Duodenal mucosa (tissue), 2 donors: ENCODE results near the gene TRAM2.

Experiments used
- H3K27ac ChIP-seq: one replicate; pipeline ENCODE4 v1.7.0; 2013; ENCODE audit warnings: low read depth, low read length
- H3K27me3 ChIP-seq, 2 donors: one replicate each; pipeline ENCODE4 v1.7.0; 2013; ENCODE audit warnings: low read length in 2 of 2, control low read depth in 1 of 2; ENCODE audit not compliant: insufficient read depth in 2 of 2, control insufficient read depth in 1 of 2
- H3K36me3 ChIP-seq, 2 donors: one replicate each; pipeline ENCODE4 v1.7.0; 2013; ENCODE audit warnings: low read length in 2 of 2, control low read depth in 1 of 2; ENCODE audit not compliant: insufficient read depth in 2 of 2, control insufficient read depth in 1 of 2
- H3K4me1 ChIP-seq, 2 donors: one replicate each; pipeline ENCODE4 v1.7.0; 2013; ENCODE audit warnings: low read length in 2 of 2, control low read depth in 1 of 2; ENCODE audit not compliant: insufficient read depth in 2 of 2, control insufficient read depth in 1 of 2
- H3K4me3 ChIP-seq, 2 donors: one replicate each; pipeline ENCODE4 v1.7.0; 2013; ENCODE audit warnings: low read length in 2 of 2, low read depth in 1 of 2
- H3K9ac ChIP-seq, 2 donors: one replicate each; pipeline ENCODE4 v1.7.0; 2013; ENCODE audit warnings: low read length in 2 of 2, low read depth in 1 of 2
- H3K9me3 ChIP-seq, 2 donors: one replicate each; pipeline ENCODE4 v1.7.0; 2013; ENCODE audit warnings: low read length in 2 of 2, control low read depth in 1 of 2; ENCODE audit not compliant: control insufficient read depth in 1 of 2

TRAM2 gene, protein sequence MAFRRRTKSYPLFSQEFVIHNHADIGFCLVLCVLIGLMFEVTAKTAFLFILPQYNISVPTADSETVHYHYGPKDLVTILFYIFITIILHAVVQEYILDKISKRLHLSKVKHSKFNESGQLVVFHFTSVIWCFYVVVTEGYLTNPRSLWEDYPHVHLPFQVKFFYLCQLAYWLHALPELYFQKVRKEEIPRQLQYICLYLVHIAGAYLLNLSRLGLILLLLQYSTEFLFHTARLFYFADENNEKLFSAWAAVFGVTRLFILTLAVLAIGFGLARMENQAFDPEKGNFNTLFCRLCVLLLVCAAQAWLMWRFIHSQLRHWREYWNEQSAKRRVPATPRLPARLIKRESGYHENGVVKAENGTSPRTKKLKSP

DNA sequence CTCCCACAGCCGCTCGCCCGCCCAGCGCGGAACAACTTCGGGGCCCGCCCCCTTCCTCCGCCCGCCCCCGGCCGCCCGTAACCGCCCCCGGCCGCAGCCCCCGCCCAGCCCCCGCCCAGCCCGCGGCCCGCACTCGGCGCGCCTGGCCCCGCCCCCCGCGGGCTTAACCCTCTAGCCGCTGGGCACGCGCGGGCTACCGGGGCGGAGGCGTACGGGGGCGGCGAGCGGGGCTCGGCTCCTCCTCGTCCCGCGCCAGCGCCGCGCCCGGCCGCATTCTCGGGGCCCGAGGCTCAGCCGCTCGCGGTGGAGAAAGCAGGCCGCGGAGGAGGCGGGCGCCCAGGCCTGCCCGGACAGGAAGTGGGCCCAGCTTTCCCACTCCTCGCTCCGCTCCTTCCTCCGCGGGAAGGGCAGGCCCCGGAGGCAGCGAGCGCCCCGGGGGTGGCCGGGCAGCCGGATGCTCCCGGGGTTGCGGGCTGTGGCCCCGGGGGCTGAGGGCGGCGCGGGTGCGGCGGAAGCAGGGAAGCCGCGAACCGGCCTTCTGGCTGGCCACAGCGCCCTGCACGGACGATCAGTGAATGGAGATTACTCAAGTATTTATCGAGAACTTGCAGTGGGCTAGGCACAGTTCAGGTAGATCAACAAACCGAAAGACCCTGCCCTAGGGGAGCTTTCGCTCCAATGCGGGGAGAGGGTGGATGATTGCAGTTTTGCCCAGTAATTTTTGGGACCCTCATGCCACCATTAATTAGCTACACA lies at the start of gene TRAM2:
TRAM2 (minus strand) TSS at position 39 of the 756 bp plus-strand sequence. CDS start 145 bp downstream, outside the sequence.
- H3K27me3 ChIP-seq, result no peaks in the 10 kb centered on the region
- peak within 1 kb of the TSS; percentile 90 for H3K27ac ChIP-seq
- peak within 1 kb of the TSS; percentile 87 to 93 for H3K4me3 ChIP-seq
- H3K36me3 ChIP-seq, result no peaks in the 10 kb centered on the region
- peaks cover 32 to 49% of the 10 kb centered on the region in 2 donors for H3K4me1 ChIP-seq
- H3K9me3 ChIP-seq, result no peaks in the 10 kb centered on the region
- H3K9ac ChIP-seq, result peak within 1 kb of the TSS; percentile 87 to 98

DNA sequence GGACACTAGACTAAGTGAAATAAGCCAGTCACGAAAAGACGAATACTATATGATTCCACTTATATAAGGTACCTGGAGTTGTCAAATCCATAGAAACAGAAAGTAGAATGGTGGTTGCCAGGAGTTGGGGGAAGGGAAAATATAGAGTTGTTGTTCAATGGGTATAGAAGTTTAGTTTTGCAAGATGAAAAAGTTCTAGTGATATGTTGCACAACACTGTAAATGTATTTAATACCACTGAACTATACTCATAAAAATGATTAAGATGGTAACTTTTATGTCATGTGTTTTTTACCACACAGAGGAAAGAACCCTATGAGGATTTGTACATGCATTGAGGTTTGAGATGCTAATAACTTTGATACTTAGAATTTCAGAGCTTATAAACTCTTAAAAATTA lies 46.0 kb upstream of the TRAM2 start:
- Histone ChIP-seq H3K4me1 (no peaks in the 10 kb centered on the region), H3K27ac (no peak overlapping the region), H3K9me3 (no peaks in the 10 kb centered on the region)

DNA sequence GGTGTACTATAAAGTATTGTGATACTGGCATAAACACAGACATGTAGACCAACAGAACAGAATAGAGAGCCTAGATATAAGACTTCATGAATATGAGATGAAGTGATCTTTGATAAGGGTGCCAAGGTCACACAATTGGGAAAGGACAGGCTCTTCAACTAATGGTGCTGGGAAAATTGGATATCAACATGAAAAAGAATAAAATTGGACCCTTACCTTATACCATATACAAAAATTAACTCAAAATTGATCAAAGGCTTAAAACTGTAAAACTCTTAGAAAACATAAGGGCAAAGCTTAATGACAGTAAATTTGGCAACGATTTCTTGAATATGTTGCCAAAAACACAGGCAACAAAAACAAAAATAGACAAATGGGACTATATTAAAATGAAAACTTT lies 44.8 kb upstream of the TRAM2 start:
- no peak overlapping the region for H3K27ac ChIP-seq
- no peaks in the 10 kb centered on the region for H3K36me3 ChIP-seq
- H3K4me1 ChIP-seq, result no peaks in the 10 kb centered on the region
- no peak overlapping the region for H3K4me3 ChIP-seq
- no peaks in the 10 kb centered on the region for H3K27me3 ChIP-seq
- H3K9me3 ChIP-seq, result no peaks in the 10 kb centered on the region
- no peak overlapping the region for H3K9ac ChIP-seq

More for the DNA sequence above, 46.0 kb upstream of the TRAM2 start:
- no peaks in the 10 kb centered on the region for H3K36me3 ChIP-seq
- H3K4me3 ChIP-seq, result no peak overlapping the region
- H3K27me3 ChIP-seq, result no peaks in the 10 kb centered on the region
- no peak overlapping the region for H3K9ac ChIP-seq

DNA sequence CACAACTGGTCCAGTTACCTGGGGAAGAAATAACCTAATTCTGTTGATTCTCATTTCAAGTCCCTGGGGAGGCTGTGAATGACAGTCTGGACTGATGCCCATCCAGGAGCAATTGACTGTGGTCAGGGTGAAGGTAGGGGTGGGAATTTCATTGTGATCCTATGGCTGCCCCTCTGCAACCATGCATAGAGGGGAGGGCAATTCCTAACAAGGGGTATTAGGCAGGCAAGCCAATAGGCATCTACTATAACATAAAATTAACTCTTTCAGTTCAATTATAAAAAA lies 44.0 kb upstream of the TRAM2 start:
- H3K36me3 ChIP-seq, result no peaks in the 10 kb centered on the region
- no peak overlapping the region for H3K27ac ChIP-seq
- H3K27me3 ChIP-seq, result no peaks in the 10 kb centered on the region
- H3K4me1 ChIP-seq, result no peaks in the 10 kb centered on the region
- no peaks in the 10 kb centered on the region for H3K9me3 ChIP-seq
- no peak overlapping the region for H3K4me3 ChIP-seq
- no peak overlapping the region for H3K9ac ChIP-seq

DNA sequence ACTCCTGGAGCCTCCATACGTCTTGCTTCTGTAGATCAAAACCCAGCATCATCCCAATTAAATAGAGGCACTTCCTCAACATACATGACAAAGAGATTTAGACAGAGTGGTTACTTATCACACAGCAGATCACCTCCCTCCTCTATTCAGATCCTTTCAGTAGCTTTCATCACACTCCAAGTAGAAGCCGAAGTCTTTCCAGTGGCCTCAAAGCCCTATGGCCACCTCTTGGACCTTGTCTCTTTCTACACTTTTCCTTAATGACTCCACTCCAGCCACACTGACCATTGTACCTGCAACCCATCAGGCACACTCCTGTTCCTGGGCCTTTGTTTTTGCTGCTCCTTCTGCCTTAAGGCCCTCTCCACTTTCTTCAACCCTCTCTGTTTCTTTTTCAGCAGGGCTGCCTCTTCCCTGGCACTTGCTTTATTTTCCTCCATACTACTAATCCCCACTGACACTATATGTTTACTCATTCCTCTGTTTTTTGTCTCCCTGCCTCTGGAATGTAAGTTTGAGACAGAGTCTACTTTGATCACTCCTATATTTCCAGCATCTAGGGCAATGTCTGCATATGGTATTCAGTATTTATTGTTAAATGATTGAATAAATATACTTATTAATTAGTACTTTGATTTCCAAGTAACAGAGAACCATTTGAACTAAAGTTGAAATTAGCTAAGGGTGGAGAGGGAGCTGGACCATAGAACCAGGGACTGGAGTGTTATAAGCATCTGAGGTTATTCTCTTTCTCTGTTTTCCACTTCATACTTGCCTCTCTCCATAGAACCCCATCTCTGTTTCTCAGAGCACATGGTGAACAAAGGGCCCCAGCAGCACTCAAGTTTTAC lies 43.4 kb upstream of the TRAM2 start:
- H3K27me3 ChIP-seq, result no peaks in the 10 kb centered on the region

DNA sequence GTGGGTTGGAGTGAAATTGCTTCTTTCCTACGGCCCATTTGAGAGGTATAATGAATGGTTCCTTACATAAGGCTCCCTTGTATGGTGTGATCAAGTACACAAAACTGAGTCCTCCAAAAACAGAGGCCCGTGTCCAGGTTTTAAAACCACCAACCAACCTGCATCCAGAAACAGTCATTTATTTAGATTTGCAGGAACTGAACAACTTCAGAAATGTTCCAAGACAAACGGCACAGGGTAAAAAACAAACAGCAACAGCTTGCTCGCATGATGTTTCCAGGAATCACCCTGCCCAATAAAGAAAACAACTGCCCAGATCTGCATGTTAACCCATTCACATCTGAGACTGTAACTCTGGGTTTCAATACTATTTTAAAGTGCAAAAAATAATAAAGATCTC lies 40.2 kb upstream of the TRAM2 start:
- Histone ChIP-seq H3K4me1 (no peaks in the 10 kb centered on the region), H3K9ac (no peak overlapping the region), H3K36me3 (no peaks in the 10 kb centered on the region), H3K4me3 (no peak overlapping the region), H3K27me3 (no peaks in the 10 kb centered on the region), H3K27ac (no peak overlapping the region), H3K9me3 (no peaks in the 10 kb centered on the region)

More for the DNA sequence above, 43.4 kb upstream of the TRAM2 start:
- Histone ChIP-seq H3K36me3 (no peaks in the 10 kb centered on the region), H3K4me3 (no peak overlapping the region), H3K27ac (no peak overlapping the region), H3K9me3 (no peaks in the 10 kb centered on the region), H3K9ac (no peak overlapping the region), H3K4me1 (no peaks in the 10 kb centered on the region)

DNA sequence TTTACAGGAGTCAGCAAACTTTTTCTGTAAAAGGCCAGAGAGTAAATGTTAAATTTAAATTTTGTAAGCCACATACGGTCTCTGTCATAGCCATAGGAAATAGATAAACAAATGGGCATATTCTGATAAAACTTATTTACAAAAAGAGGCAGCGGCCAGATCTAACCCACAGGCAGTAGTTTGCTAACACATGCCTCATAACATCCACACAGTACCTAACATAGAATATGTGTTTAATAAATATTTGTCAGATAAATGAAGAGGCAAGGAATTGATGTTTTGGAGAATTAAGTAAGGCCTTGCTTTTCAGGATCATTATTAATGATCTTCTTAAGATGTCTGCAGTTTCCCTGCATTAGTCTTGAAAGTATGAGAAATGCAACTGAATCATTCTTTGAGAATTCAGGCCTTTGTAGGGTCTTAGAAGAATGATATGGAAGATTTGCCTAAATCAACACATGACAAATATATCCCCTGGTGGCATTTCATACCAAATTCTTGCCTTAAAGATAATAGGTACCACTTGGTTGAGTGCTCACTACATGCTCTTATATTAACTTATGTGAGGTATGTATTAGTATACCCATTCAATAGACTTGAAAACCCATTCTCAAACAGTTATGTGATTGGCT lies 39.3 kb upstream of the TRAM2 start:
- H3K27me3 ChIP-seq, result no peaks in the 10 kb centered on the region
- no peak overlapping the region for H3K4me3 ChIP-seq
- H3K9ac ChIP-seq, result no peak overlapping the region
- H3K9me3 ChIP-seq, result no peaks in the 10 kb centered on the region
- peaks cover 7% of the 10 kb centered on the region in 2 donors for H3K4me1 ChIP-seq
- H3K36me3 ChIP-seq, result no peaks in the 10 kb centered on the region
- no peak overlapping the region for H3K27ac ChIP-seq

DNA sequence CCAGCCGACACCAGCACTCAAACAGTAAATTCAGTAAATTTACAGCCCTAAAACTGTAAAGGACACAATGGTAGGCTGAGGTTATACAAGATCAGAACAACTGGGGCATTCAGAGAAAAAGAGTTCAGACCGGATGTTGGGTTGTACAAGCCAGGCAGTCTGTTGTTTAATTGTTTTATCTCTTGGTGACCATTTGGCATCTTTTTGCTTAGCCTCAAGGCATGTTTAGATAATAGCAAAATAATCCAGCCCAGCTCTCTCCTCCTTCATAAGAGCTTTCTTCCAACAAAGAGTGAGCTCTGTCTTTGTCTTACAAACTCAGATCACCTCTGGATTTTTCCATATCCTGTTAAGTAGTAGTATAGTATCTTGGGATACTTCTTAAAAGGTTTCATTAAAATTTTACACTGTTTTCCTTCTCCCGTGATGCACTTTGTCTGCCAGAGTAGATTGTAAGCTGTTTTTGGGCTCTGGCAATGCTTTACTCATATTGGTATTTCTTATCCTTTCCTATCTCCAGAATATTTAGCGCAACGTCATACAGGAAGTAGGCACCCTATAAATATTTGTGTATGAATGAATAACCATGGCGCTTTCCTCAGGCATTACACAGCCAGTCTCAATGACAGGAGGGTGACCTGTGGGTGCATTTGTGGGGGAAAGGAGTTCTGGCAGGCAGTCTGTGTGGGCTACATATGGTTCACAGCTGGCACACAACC lies 35.6 kb upstream of the TRAM2 start:
- Histone ChIP-seq H3K4me1 (peaks cover 20 to 22% of the 10 kb centered on the region in 2 donors), H3K36me3 (no peaks in the 10 kb centered on the region), H3K9me3 (no peaks in the 10 kb centered on the region), H3K27me3 (no peaks in the 10 kb centered on the region), H3K27ac (no peak overlapping the region), H3K9ac (no peak overlapping the region), H3K4me3 (no peak overlapping the region)

DNA sequence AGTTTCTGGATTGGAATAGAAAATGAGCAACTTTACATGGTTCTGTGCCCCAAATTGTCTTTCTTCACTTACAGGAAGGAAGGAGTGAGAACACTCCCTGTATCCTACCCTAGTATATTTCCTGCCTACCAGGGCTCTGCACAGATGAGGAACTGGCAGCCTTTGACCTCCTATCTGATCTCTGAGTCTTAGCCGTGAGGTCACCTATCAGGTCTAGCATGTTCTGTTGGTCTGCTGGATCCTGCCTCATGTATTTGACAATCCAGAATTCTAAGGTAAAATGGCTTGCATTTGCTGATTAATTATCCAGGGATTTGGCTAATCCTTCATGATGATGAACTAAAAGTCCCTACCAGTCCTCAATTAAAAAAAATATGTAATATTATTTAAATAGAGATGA lies 35.0 kb upstream of the TRAM2 start:
- Histone ChIP-seq H3K27ac (no peak overlapping the region), H3K4me1 (peaks cover 20 to 22% of the 10 kb centered on the region in 2 donors), H3K36me3 (no peaks in the 10 kb centered on the region), H3K9ac (no peak overlapping the region), H3K27me3 (no peaks in the 10 kb centered on the region), H3K4me3 (no peak overlapping the region), H3K9me3 (no peaks in the 10 kb centered on the region)
